Mononuclear cell (primary cell): ENCODE measurements around the gene PCGF1. TPM values are rescaled to one million over a fixed set of nuclear protein-coding genes. Genes with fewer than 3 reads are reported as not detected.

Experiments
- H3K27me3 ChIP-seq: 2 replicates; pipeline ENCODE4 v1.6.0; 2011; ENCODE audit warnings: low read length, control low read depth; ENCODE audit not compliant: insufficient read depth
- H3K4me1 ChIP-seq: 2 replicates; pipeline ENCODE4 v1.5.1; 2011; ENCODE audit warnings: mild to moderate bottlenecking, low read length, control low read depth; ENCODE audit not compliant: insufficient read depth
- H3K4me3 ChIP-seq: 2 replicates; pipeline ENCODE4 v1.5.1; 2011; ENCODE audit warnings: mild to moderate bottlenecking, low read length, moderate library complexity
- H3K9me3 ChIP-seq: 2 replicates; pipeline ENCODE4 v1.5.1; 2011; ENCODE audit warnings: low read depth, mild to moderate bottlenecking, control low read depth, low read length
- total RNA-seq: library from RNA; depleted of rRNA; stranded (reverse); fragments of >200 nt; gene quantifications from one replicate; pipeline ENCODE4 v1.2.3, GENCODE V29; 2012

The PCGF1 gene
- total RNA-seq: 12.1 TPM

DNA sequence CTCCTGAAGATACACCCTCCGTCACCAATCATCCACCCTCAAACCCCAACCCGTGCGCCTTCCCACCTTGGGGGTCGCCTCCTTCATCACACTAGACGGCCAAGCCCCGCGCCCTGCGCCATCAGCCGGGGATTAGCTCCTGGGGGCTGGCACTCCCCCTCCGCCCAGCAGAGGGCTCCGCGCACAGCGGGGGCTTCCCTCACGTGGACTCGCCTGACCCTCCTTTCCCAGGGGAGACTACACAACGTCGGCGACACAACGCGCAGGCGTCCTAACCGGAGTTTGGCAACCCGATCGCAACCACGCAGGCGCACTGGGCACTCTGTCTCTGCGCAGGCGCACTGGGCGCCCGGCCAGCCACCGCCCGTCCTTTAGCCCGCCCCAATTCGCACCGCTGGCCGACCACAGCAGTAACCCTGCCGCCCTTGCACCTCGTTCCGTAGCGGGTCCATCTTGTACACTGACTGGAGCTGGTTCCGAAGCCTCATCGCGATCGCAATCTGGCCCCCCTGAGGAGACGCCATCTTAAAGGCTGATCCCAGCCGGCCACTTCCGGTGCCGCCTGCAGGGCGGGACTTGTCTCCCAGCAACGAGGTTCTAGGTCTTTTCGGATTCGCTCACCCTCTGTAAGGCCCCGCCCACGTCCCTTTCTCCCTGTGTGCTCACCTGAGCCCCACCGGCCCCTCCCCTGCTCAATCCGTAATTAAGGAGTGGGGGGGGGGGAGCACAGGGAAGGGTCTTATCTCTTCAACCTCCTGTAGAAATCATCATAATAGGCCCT lies at the start of gene PCGF1:
TSS of gene PCGF1 (minus strand) at position 551 of the 781 bp plus-strand sequence. CDS start at position 524, 27 bp downstream.
- Histone ChIP-seq H3K27me3 (peaks cover 52% of the 10 kb centered on the region), H3K4me3 (peak within 1 kb of the TSS; percentile 86), H3K9me3 (no peaks in the 10 kb centered on the region), H3K4me1 (peaks cover 57% of the 10 kb centered on the region)

DNA sequence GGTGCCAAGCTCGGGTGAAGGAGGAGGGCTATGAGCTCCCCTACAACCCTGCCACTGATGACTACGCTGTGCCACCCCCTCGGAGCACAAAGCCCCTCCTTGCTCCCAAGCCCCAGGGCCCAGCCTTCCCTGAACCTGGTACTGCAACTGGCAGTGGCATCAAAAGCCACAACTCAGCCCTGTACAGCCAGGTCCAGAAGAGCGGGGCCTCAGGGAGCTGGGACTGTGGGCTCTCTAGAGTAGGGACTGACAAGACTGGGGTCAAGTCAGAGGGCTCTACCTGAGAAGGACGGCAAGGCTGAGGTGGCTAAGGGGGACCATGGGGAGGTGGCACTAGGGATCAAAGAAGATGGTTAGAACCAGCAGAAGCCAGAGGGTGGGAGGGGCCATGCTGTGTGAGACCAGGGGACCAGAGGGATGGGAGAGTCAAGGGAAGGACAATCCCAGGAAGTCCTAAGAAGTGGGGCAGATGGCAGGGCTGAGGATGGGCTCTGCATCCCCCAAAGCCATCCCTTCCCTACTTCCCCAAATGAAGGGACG lies 49.4 kb upstream of the PCGF1 start:
- Histone ChIP-seq H3K4me1 (peaks cover 40% of the 10 kb centered on the region), H3K9me3 (no peaks in the 10 kb centered on the region), H3K27me3 (no peaks in the 10 kb centered on the region), H3K4me3 (no peak overlapping the region)

DNA sequence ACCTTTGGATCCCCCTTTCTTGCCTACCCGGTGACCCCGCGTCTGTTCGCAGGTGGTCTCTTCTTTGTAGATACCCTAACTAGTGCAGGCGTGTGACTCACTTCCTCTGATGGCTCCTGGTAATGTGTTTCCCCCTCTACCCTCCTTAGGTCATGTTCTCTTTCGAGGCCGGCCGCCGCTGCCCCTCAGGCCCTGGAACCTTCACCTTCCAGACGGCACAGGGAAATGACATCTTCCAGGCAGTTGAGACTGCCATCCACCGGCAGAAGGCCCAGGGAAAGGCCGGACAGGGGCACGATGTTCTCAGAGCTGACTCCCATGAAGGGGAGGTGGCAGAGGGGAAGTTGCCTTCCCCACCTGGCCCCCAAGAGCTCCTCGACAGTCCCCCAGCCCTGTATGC lies 48.7 kb upstream of the PCGF1 start:
- Histone ChIP-seq H3K27me3 (no peaks in the 10 kb centered on the region), H3K9me3 (no peaks in the 10 kb centered on the region), H3K4me1 (peaks cover 40% of the 10 kb centered on the region), H3K4me3 (peak overlapping the region; percentile 98)

DNA sequence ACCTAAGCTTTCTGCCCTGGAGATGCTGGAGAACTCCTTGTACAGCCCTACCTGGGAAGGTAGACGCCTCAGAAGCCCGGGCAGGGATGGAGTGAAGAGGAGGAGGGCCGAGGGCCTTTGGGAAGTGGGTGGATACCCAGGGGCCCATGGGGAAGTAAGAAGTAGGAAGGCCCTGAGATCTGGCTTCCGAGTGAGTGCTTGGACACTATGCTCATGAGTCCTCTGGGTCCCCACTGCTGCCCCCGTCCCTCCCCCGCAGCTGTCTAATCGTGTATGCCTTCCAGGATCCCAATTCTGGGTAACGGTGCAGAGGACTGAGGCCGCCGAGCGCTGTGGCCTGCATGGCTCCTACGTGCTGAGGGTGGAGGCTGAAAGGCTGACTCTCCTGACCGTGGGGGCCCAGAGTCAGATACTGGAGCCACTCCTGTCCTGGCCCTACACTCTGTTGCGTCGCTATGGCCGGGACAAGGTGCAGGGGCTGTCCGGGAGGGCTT lies 48.2 kb upstream of the PCGF1 start:
- H3K27me3 ChIP-seq: no peaks in the 10 kb centered on the region
- H3K4me3 ChIP-seq: peak overlapping the region; percentile 98
- peaks cover 40% of the 10 kb centered on the region for H3K4me1 ChIP-seq
- H3K9me3 ChIP-seq: no peaks in the 10 kb centered on the region

DNA sequence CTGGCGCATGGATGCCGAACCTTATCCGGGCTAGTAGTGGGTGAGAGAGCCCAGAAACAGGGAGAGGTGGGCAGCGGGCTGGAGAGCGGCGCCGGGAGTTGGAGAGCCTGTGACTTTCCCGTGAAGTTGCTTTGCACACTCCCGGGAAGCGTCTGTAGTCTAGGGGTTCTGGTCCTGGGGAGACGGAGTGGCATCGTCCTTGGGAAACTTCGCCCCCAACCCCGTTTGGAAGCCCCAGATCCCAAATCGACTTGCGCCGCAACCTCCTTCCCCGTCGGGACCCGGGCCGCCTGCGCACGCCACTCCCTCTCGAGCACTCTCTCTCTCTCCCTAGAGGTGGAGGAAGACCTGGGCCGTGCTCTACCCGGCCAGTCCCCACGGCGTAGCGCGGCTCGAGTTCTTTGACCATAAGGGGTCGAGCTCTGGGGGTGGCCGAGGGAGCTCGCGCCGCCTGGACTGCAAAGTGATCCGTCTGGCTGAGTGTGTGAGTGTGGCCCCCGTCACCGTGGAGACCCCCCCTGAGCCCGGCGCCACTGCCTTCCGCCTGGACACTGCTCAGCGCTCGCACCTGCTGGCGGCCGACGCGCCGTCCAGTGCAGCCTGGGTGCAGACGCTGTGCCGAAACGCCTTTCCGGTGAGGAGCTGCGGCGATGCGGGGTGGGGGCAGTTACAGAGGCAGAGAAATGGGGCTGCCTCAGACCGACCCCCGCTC lies 47.5 kb upstream of the PCGF1 start:
- H3K4me1 ChIP-seq: peaks cover 41% of the 10 kb centered on the region
- peak overlapping the region; percentile 98 for H3K4me3 ChIP-seq
- no peaks in the 10 kb centered on the region for H3K9me3 ChIP-seq
- peaks cover 2% of the 10 kb centered on the region for H3K27me3 ChIP-seq

DNA sequence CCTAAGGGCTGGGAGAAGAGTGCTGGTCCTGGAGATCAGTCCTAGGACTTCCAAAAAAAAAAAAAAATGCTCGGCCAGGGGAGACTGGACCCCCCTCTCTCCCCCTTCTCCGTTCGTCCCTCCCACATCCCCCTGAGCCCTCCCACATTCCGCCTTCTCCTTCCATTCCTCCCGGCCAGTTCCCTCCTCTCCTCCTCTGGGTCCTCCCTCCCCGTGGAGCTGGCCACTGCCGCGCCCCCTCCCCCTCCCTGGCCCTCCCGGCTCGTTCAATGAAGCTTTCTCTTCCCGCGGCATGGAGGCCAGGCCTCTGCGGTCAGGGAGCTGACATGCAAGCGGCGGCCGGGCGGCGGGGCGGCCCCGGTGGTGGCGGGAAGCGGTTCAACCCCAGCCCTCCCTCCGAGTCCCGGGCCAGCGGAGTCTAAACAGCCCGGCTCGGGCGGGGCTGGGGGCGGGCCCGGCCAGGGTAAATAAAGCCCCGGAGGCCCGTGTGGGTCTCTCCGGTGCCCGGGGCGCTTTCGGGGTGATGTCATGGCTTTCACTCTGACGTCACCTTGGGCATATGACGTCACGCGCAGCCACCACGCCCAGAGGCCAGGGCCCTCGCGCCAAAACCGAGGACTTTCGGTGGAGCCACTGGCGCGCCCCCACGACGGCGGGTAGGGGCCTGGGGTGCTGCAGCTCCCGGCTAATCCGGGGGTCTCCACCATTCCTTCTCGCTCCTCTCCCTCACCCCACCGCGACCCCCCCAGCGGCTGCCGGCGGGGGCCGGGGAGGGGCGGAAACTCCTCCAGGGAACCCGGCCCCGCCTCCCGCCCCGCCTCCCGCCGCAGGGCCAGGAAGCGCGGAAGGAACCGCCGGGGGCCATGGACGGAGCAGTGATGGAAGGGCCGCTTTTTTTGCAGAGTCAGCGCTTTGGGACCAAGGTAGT lies 46.7 kb upstream of the PCGF1 start, which contains the start of the genes DOK1 and LOXL3:
TSS of gene DOK1 (plus strand) at position 829 of the 928 bp plus-strand sequence. CDS start at position 864, 35 bp downstream.
TSS of gene LOXL3 (minus strand) at position 51 of the 928 bp plus-strand sequence. CDS start 1,308 bp downstream, outside the sequence.
- Histone ChIP-seq H3K4me1 (peaks cover 50% of the 10 kb centered on the region), H3K4me3 (peak within 1 kb of the TSS; percentile 98), H3K27me3 (peaks cover 10% of the 10 kb centered on the region), H3K9me3 (no peaks in the 10 kb centered on the region)

DNA sequence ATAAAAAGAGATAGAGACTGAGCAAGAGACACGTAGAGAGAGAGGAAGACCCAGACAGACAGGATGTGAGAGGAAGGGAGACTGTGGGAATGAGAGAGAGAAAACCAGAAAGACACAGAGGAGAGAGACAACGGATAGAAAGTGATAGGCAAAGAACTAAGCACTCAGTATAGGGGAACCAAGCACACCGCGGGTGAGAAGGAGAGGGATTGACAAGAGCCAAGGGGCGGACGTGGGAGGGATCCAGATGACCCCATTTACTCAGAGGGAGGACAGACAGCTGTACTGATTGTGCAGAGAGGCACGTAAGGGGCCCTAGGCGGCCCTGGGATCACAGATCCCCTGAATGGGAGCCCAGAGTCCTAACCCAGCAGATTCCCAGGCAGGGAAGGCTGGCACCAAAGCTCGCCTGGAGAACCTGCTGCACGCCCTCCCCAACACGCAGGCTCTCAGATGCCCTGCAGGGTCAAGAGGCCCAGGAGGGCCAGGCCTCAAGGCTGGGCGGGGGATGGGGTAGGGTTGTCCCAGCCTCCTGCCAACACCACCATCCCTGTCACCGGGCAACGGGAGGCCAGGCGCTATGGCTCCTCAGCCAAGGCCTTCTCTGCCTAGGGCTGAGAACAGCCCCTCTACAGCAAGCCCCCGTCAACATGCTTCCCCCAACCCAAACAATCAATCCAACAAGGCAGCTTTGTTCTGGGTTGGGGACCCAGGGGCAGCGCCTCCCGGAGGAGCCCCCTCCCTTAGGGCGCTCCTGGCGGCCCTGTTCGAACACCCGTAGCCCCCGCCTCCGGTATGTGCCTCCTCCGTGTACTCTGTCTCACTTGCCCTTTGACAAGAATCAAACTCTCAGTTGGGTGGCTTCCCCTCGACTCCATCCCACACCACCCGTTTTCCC lies 45.7 kb upstream of the PCGF1 start:
- Histone ChIP-seq H3K9me3 (no peaks in the 10 kb centered on the region), H3K27me3 (peaks cover 18% of the 10 kb centered on the region), H3K4me1 (peaks cover 54% of the 10 kb centered on the region), H3K4me3 (no peak overlapping the region)

DNA sequence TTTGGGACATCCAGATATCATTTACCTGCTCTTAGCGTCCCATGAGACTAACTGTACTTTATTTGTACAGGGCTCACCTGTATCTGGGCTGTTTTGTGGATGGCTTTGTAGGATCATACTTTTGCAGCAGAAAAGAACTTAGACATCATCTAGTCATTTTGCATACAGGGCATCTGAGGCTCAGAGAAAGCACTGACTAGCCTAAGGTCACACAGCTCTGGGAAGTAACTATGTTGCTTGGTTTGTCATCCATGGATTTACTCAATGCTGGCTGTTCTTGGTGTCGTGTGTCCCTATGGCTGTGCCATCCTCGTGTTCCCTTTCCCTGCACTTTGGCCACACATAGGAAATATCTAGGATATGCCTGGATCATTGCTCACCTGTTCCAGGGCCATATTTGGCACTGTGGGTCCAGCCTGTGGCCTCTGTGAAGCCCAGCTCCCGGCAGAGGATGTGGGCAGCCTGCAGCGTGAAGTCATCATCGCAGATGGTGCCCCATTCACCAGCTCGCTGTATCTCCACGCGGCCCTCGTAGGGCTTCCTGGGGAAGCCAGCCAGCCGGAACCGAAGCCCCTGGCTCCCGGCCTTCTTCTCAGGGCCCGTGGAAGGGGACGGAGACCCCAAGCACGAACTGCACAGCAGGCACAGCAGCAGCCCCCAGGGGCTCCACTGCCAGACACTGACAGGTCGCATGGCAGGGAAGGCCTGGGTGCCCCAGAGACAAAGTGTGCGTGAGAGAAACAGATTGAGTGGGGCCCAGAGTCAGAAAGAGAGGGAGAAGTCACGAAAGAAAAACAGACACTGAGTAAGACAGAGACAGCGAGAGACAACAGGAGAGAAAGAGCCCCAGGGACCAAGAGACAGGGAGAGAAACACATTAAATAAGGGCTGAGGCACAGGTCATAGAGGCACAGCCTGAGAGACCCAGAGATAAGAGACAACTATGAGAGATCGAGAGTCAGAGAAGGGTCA lies 44.7 kb upstream of the PCGF1 start:
- H3K4me3 ChIP-seq: no peak overlapping the region
- H3K9me3 ChIP-seq: no peaks in the 10 kb centered on the region
- peaks cover 51% of the 10 kb centered on the region for H3K4me1 ChIP-seq
- H3K27me3 ChIP-seq: peaks cover 27% of the 10 kb centered on the region

DNA sequence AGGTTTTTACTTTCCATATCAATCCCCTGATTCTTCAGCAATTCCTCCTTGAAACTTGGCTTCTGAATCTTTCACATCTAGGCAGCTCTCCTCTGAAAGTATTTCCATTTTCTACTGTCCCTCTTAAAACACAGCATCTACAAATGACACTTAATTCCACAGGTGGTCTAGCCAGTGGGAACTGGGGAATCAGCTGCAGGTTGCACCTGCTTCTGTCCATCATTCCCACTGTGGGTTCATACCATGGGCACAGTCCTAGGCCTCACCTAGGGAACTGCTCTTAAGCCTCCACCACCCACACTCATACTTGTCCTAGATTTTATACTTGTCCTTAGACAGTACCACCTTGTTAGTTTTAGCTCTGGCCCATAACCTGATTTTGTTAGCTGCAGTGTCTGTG lies 44.0 kb upstream of the PCGF1 start:
- Histone ChIP-seq H3K4me3 (no peak overlapping the region), H3K4me1 (peaks cover 44% of the 10 kb centered on the region), H3K27me3 (peaks cover 28% of the 10 kb centered on the region), H3K9me3 (no peaks in the 10 kb centered on the region)

DNA sequence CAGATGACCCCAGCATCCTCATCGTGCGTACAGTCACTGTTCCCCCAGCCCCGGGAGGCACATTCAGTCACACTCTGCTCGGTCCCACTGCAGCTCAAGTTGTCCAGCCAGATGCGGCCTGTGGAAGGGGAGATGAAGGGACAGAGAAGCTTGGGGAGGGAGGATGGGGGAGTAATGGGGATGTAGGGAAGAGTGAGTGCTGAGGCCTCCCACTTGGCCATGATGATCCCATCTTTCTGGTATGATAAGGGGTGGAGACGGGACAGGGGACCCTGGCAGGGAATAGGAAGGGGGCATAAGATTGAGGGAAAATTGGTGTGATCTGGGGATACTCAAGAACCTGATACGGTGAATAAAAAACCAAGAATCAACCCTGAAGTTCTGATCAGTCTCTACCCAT lies 42.7 kb upstream of the PCGF1 start:
- H3K9me3 ChIP-seq: no peaks in the 10 kb centered on the region
- no peak overlapping the region for H3K4me3 ChIP-seq
- peaks cover 28% of the 10 kb centered on the region for H3K27me3 ChIP-seq
- H3K4me1 ChIP-seq: peaks cover 31% of the 10 kb centered on the region

DNA sequence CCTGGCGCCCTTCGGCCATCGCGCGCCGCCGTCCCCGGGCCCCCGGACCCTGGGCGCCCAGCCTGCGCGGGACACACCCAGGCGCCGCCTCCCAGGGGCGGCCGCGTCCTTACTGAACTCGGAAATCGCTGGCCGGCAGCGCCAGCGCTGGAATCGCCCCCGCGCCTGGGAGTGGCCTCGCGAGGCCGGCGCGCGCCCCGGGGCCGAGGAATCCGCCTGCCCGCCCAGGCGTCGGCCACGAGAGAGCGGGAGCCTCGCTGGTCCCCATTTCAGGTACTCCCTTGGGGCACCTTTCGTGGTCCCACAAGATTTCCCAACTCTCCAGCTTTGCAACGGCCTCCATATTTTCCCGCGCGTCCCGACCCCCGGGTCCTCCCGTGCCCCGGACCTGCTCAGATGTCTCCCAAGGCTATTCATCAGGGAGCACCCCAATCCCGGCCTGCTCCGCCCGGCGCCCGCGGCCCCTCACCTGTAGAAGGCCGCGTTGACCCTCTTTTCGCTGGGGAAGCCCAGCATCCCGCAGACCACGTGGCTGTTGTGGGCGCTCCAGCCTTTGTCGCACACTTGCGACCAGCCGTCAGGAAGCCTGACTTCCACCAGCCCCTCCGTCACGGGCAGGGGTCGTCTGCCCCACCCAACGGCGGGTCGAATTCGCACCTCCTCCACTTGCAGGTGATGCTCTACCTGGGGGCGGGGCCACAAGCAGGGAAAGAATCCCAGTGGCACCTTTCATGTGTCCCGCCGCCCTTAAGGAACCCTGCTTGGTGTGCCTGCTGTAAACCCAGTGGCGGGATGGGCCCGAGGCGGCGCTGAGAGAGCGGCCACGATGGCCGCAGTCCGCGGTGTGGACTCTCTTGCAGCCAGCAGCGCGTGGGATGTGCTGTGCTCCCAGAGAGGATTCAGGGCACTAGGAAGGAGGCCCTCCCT lies 41.7 kb upstream of the PCGF1 start:
- no peaks in the 10 kb centered on the region for H3K9me3 ChIP-seq
- peaks cover 30% of the 10 kb centered on the region for H3K4me1 ChIP-seq
- H3K27me3 ChIP-seq: peaks cover 28% of the 10 kb centered on the region
- H3K4me3 ChIP-seq: peak overlapping the region; percentile 38
